Measurements from ENCODE around the gene KRT36.

The KRT36 gene

DNA sequence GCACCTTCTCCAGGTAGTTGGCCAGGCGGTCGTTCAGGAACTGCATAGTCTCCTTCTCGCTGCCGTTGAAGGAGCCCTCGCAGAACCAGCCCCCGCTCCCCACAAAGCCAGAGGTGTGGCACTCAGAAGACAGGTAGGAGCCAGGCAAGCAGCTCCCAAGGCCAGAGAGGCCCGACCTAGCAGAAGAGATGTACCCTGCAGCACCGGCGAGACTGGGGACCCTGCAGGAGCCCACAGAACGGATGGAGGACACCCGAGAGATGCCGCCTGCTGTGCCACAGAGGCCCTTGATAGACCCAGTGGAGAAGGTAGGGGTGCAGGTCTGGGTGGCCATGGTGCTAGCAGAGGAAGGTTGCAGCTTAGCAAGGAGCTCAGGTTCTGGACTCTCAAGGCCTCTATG lies at the start of gene KRT36:
KRT36 (minus strand) TSS at position 380 of the 400 bp plus-strand sequence; CDS start at position 334, 46 bp downstream.
- DNase-seq, result no peak

DNA sequence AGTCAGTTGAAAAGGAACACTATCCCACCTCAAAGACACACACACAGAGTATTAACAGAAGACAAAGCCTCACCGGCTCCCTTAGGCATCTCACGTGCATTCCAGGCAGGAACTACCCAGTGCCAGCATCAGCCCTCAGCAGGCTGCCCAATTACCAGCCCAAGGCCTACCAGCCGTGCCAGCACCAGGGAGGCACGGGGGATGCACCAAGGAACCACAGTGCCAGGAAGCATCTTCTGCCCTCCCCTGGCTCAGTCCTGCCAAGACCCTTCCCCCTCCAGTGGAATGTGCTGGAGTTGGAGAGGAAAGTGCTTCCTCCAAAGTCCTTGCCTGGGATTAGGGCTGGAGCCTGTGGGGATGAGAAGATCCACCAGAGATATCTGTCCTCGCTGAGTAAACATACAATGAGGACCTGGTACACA lies 49.4 kb upstream of the KRT36 start:
- no peak for DNase-seq

DNA sequence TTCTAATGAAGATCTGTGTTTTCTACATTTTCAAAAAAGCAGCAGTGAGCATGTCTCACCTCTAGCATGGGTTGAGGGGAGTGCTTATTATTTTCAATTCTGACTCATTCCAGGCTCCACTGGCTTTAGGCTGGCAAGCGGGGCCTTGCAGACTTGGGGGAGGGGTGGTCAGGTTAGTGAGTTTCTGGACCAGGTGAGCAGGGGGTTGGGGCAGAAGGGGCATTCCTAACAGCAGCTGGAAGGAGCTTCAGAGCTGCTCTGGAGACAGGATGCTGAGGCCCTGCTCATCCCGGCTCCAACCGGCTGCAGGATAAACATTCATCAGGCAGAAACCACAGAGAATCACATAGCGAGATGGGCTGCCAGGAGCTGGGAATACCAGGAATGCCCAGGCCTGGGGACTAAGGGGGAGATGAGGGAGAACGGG lies 48.9 kb upstream of the KRT36 start:
- no peak for DNase-seq

DNA sequence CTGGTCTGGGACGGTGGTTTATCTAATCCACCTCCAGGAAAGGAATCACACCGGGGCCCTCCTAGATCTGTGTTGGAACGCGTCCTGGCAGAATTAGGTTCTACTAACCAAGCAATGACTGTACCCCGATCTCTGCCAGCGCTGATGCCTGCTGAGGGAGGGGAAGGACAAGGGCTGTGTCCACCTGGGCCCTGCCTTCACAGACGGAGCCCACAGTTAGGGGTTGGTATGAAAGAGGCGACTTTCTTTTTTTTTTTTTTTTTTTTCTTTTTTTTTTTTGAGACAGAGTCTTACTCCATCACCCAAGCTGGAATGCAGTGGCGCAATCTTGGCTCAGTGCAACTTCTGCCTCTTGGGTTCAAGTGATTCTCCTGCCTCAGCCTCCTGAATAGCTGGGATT lies 48.3 kb upstream of the KRT36 start:
- DNase-seq, result no peak

DNA sequence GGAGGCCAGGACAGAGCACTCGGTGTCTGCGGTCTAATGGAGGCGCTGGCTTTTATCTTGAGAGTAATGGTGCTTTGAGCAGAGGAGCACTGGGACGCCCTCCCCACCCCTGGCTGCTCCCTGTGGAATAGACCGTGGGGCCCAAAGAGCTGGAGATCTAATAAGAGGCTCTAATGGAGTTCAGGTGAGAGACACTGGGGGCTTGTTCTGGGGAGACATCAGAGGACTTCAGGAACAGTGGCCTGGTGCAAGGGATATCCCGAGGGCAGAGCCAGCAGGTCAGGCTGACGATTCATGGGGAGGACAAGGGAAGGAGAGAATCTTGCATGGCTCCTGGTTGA lies 47.9 kb upstream of the KRT36 start:
- DNase-seq, result no peak

DNA sequence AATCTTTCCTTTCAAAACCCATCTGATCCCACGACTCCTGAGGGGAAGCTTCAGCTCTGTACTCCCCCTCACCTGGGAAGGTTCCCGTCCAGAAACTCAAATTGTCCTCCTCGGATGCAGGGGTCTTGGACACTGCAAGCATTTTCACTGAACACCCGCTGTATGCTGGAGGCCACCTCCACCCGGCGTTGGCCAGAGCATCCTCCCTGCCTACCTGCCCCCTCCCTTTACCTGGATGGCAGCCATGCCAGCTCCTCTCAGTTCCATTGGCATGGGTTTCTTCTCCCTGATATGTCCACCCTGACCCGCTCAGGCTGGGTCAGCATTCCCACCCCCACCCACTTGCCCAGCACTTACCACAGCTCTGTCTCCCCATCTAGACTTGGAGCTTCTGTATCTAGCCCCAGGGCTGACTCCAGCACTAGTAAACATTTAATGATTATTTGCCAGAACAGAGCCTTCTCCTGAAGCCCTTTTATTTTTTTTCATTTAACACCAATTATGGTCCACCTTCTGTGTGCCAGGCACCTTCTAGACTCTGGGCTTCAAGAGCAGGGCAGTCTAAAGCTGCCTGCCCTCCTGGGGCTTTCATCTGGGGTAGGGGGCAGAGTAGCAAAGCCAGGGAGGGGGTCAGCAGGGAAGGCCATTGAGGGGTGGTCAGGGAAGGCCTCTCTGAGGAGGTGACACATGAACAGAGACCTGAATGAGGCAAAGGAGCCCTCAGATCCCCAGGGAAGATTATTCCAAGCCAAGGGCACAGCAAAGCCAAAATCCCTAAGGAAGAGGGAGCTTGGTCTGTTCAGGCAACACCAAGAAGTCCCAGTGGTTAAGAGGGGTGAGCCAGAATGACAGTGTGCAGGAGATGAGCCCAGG lies 47.3 kb upstream of the KRT36 start:
- no peak for DNase-seq

DNA sequence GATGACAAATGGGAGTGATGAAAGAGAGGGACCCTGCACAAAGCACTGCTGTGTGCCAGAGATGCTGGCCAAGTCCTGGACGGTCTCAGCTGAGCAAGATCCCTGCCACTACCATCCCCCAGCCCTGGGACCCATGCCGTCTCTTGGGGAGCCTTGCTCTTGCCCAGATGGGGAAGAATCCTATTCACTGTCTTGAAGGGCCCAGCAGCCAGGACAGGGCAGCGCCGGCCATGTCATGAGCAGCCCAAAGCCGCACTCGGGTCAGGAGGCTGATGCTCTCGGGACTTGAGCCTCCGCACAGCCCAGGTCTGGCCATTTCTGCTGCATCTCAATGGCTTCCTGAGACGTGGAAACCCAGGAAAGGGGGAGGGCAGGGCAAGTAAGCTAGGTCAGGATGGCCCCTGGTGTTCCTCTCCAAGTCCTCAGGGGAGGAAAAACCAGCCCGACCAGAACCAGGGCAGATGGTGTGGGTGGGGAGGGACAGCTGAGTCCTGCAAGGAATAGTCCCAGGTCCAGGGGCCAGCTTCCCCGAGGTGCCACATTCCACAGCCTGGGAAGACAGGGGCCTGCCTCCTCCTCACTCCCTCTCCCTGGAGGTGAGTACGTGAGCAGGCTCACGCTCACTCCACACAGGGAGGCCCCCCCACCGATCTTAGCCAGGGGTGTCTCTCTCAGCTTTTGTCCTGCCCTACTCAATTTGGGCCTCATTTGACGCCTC lies 46.2 kb upstream of the KRT36 start:
- no peak for DNase-seq

DNA sequence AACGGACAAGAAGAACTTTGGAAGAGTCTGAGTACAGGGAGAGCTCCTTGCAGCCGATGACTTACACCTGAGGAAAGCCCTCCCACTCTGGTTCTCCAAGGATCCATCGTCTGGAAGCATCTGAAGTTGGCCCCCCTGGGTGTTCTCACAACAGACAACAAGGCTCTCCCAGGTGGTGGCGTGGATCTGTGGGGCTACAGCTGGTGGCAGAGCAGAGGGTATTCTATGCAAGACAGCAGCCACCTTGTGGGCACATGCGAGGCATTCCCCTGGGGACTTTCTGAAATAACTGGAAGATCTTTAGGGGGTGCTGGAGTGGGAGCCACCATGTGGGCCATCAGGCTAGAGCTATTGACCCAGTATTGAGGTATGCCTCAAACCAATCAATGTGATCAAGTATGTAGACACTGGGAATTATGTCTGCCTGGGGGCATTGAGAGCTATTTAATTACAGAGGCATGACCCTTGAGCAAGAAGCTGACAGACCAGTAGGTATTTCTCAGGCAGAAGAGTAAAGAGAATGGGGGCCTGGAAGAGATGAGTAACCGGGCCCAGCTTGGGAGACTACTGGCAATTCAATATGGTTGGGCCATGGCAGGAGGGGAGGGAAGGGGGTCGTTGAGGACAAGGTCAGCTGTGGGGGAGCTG lies 45.3 kb upstream of the KRT36 start:
- DNase-seq, result no peak

DNA sequence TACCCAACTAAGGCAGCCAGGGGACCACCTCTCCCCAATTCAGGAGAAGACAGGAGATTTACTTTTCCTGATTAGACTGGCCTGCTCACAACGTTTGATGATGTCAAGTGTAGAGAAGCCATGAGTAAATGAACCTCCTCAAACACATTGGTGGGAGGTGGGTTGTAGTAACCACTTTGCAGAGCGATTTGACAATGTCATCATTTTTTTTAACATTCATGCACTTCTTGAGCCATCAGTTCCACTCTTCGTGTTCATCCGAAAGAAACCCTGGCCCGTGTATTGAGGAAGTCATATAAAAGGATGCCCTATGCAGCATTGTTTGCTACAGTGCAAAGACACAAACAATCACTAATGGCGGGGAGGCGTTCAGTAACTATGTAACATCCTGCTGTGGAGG lies 43.9 kb upstream of the KRT36 start:
- DNase-seq, result no peak

DNA sequence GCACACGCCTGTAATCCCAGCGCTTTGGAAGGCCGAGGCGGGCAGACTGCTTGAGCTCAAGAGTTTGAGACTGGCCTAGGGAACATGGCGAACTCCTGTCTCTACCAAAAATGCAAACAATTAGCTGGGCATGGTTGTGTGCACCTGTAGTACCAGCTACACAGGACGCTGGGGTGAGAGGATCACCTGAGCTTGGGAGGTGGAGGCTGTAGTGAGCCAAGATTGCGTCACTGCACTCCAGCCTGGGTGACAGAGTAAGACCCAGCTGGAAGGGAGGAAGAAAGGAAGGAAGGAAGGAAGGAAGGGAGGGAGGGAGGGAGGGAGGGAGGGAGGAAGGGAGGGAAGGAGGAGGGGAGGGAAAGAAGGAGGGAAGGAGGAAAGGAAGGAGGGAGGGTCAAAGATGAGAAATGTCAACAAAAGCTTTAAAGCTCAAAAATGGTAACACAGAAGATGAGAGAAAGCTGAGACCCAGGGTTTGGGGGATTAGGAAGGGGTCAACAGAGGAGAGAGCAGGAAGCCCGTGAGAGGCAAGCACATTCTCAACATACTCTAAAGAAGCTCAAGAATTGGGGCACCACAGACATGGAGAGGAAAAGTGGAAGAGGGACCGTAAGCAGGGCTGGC lies 43.3 kb upstream of the KRT36 start:
- DNase-seq, result no peak

DNA sequence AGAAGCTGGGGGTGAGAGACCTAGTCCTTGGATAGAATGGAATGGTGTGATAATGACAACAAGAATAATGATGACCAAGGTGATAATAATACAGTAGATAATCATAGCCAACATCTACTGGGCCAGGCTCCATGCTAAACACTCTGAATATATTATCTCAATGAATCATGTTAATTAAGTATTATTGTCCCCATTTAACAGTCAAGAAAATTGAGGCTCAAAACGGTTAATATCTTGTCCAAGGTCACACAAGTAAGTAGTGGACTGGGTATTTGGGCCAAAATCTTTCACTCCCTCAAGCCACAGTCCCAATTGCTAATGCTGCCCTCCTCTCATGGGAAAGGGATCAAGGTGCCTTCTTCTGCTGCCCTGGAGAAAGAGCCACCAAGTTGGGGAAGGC lies 42.3 kb upstream of the KRT36 start:
- no peak for DNase-seq

DNA sequence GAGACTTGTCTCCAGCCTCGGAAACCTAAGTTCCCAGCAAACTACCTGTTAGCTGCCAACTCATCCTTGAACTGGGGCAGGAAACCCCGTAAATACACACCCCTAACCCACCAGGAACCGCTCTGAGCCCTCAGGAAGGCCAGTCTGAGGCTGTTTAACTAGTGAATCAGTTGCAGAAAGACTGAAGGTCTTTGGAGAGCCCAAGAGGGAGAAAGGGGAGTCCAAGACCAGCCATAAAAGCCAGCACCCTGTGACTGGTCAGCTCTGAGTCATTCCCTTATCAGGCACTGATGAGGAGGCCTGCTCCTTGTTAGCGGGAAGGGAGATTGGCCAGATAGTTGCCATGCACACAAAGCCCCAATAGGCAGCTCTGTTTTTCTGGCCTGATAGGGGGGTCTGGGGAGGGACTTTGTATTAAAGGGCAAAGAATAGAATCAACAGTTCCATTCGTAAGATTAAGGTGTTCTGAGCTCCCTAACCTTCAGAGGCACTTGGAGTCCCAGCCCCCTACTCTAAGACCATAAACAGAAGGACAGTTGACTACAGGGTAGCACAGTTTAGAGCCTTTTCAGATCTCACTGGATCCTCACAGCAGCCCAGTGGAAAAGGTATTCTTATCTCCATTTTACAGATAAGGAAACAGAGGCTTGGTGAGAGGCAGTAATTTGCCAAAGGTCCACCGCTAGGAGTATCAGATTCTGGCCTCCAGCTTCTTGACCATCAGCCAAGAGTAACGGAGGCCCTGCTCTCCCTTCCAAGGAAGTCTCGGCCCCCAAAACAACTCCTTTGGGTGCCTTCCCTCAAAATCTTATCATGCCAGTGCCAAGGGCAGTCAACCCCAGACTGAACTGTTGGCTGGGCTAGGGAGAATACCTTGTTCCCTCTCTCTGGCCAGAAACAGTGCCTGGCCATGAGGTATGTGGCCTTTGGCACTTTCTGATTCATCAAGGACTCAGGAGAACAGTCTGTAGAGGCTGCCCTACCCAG lies 40.6 kb upstream of the KRT36 start:
- no peak for DNase-seq

DNA sequence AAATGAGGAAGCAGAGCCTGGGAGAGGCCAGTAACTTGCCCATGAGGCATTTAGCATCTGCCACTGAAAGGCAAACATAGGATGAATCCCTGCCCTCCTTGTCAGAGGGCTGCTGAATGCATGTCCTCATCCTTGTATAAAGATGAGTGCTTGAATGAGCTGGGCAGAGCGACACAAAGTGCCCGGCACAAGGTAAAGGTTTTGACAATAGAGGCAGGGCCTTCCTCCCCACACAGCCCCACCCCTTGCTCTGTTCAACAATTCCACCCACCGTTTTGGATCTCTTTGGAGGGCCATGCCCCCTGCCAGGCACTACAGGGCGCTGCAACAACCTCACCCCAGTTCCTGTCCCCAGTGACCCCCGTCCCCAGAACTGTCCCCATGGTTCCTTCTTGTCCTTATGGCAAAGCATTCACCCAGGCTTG lies 39.8 kb upstream of the KRT36 start:
- no peak for DNase-seq

DNA sequence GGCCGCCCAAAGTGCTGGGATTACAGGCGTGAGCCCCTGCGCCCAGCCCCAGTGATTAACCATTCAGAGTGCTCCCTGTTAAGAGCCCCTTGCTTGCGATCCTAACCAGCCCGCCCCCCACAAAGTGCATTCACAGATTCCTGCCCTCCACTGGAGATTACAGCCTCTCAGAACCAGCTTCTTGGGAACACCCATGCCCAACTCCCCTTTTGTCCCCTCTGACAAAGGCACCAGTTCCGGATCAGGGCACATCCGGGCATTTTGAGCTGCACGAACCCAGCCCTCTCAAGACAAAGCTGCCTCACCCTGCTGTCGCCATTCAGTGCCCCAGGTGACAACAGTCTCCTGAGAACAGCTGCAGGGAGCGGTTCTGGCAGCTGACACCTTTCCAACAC lies 39.2 kb upstream of the KRT36 start:
- DNase-seq, result no peak

DNA sequence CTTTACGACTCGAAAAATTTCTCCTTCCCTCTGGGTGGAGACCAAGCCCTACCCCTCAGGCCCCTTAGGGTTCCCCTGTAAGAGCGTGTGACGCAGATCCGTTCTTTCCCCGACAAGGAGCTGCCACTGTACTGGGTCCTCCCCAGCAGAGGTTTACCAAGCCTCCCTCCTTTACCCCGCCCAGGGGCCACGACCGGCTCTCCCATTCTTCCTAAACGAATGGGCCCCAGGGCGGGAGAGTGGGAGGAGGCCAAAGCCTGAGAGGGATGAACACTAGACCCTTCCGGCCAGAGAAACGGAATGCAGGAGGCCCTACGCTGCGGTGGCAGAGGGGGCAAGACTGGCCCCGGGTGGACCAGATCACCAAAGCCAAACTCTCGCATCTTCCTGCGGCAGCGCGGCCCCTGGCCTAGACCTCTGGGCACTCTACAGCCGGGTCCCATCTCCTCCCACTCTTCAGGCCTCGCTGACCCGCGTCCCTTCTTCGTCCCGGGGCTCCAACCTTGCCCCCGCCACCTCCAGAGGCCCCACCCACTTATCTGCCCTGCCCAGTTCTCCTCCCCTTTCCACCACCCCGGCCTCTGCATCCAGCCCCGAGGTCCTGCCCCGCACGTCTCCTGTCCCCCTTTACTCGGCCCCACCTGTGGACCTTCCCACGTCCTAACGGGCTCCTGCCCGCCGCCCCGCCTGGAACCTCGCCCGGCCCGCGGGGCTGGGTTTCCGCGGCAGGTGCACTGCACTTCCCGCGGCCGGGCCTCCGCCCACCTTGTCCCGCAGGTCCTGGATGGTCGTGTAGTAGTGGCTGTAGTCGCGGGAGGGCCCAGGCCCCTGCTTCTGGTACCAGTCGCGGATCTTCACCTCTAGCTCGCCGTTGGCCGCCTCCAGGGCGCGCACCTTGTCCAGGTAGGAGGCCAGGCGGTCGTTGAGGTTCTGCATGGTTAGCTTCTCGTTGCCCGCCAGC lies 37.6 kb upstream of the KRT36 start:
- DNase-seq, result no peak

DNA sequence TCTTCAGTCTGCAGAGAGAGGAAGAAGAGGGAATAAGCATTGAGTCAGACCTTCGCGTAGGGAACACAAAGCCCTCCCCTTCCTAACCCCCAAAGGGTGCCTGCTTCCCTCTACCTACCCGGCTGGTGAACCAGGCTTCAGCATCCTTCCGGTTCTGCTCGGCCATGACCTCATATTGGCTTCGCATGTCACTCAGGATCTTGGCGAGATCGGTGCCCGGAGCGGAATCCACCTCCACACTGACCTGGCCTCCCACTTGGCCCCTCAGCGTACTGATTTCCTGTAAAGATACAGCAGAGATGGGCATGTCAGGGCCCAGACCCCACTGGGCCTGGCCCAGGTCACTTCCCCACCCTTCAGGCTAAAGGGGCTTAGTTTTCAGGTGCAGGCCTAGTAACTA lies 34.6 kb upstream of the KRT36 start:
- DNase-seq, result no peak

DNA sequence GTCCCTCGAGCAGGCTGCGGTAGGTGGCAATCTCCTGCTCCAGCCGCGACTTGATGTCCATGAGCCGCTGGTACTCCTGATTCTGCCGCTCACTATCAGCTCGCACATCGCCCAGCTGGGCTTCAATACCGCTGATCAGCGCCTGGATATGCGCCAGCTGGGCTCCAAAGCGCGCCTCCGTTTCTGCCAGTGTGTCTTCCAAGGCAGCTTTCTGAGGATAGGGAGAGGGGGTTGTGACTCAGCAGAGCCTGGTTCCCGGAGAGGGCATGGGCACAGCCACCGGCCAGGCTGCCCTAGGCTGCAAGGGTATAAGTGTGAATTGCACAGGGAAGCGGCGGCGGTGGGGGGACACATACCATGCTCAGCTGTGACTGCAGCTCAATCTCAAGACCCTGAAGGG lies 34.1 kb upstream of the KRT36 start:
- DNase-seq, result no peak

DNA sequence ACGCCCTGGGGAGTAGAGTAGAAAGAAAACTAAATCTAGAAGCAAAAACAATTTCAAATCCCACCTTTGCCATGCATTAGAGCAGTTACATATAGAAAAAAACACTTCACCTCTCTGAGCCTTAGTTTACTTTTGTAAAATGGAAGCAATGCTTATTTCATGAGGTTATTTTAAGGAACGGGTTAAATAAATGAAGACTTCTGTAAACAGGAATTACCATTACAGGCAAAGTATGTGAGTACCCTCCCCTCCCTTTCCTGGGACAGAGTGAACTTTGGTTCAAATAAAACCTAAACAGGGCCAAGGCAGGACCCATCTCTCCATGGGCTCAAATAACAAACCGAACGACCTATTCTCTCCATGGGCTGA lies 33.5 kb upstream of the KRT36 start:
- no peak for DNase-seq

DNA sequence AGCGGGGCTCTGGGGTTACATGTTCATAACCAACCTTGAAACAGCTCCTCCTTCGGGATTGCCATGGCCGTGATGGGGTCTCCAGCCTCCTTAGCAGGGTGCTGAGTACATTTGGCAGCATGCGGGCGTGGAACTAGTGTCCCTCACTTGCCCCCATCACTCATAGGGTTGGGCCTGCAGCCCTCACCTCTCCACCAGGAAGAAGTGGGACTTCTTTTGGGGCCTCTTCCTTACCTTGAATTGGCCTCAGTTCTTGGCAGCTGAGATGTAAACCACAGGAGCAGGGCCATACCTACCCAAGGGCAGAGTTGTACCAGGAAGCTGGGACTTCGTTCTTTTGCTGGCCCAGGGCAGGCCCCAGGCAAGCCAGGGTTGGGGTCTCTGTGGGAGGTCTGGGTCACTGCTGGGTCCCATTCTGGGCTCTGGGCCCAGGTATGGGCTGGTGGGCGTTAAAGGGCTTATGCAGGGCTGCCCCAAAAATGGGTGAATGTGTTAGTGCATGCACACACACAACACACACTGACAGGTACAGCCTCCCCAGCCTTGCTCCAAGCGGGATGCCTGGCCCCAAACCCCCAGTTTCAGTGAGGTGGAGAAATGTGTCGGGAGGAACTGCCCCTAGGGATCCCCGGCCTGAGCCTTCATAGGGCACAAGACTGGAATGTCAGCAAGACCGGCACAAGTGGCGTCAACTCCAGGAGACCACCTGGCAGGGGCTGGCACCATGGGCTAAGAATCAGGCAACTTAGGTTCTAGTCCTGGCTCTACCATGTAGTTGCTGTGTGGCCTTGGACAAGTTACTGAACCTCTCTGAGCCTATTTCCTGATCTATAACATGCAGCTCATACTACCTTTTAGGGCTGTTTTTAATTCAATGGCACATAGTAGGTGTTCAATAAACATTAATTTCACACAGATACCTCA lies 32.9 kb upstream of the KRT36 start:
- no peak for DNase-seq

All from activated CD4-positive, alpha-beta T cell treated with anti-CD3 and anti-CD28 coated beads, Interleukin-2, amount 50 U/mL, for 16 hours (primary cell).